Muscle of leg (tissue), 11 donors: ENCODE measurements around the gene CCDC107. TPM values are rescaled to one million over a fixed set of nuclear protein-coding genes. Genes with fewer than 3 reads are reported as not detected.

ENCODE experiments used
- DNase-seq: peaks from one replicate; pipeline ENCODE4 v3.0.0; 2013
- H3K27ac ChIP-seq: one replicate; pipeline ENCODE4 v1.5.1; 2013; ENCODE audit warnings: mild to moderate bottlenecking, low read length, control low read depth
- H3K27me3 ChIP-seq: one replicate; pipeline ENCODE4 v1.6.1; 2013; ENCODE audit warnings: low read length; ENCODE audit not compliant: control insufficient read depth, insufficient read depth
- H3K36me3 ChIP-seq: one replicate; pipeline ENCODE4 v1.6.1; 2013; ENCODE audit warnings: low read length; ENCODE audit not compliant: control insufficient read depth, insufficient read depth
- H3K4me1 ChIP-seq: one replicate; pipeline ENCODE4 v1.6.1; 2013; ENCODE audit warnings: low read length; ENCODE audit not compliant: control insufficient read depth, insufficient read depth
- H3K4me3 ChIP-seq: one replicate; pipeline ENCODE4 v1.5.1; 2013; ENCODE audit warnings: low read length, control low read depth
- H3K9me3 ChIP-seq: replicated peaks from 2 replicates; pipeline ENCODE4 v1.6.1; 2013; ENCODE audit warnings: low read depth, low read length; ENCODE audit not compliant: control insufficient read depth
- WGBS: methylation state at CpG from one replicate; pipeline ENCODE4 v1.1.5; 2013; ENCODE audit warnings: missing lambda C conversion rate; ENCODE audit not compliant: insufficient coverage; 5-methylcytosine and 5-hydroxymethylcytosine counted together
- polyA plus RNA-seq, 8 donors: library from polyadenylated mRNA; unstranded; fragments of 120-200 nt; gene quantifications; one replicate each; pipeline versions ENCODE4 v1.2.1 to v1.2.3, GENCODE V29; 2013; ENCODE audit warnings: inconsistent platforms in 1 of 8, low replicate concordance in 1 of 8; ENCODE audit not compliant: insufficient read length in 8 of 8, insufficient read depth in 1 of 8
- total RNA-seq: library from RNA; stranded (reverse); fragments of 120-200 nt; gene quantifications from one replicate; pipeline ENCODE4 v1.2.4, GENCODE V29; 2013

Gene CCDC107
- total and polyA plus RNA-seq, 9 donors: 14.4 to 23.6 (median 17.3) TPM

DNA sequence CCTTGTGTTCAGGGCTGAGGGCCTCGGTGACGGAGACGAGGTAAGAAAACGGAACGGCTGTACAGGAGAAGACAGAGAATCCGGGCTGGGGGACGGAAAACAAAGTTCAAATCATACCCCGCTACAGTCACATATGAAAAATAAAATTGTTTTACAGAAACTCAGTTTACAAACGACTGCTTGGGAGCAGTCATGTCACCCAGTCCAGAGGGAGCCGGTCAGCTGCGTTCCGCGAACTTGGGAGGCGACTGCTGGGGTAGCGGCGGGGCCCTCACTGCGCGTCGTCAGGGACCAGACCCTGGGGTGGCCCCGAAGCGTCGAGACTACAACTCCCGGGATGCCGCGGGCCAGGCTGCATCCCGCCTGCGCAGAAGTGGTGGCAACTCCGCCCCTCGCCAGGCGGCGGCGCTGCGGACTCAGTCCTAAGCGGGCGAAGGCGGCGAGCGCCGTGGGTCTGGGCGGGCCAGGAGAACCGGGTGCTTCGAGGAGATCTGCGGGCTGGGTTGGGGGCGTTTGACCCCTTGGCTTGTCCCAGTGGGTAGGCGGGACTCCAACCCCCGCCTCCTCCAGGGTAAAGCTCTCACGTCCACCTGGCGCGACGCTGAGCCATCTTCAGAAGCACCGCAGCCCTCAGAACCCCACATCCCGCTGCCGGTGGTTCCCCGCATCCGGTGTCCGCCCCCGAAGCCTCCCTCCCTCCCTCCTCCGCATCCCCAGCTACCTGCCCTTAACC, 11.4 kb upstream of the CCDC107 start:
- H3K9me3 ChIP-seq: no peaks in the 10 kb centered on the region
- peak overlapping the region; percentile 55 for H3K4me3 ChIP-seq
- no peaks in the 10 kb centered on the region for H3K27me3 ChIP-seq
- 0% methylated on average over 49 of the region's 58 CpGs for WGBS
- no peaks in the 10 kb centered on the region for H3K36me3 ChIP-seq
- H3K27ac ChIP-seq: peak overlapping the region; percentile 94
- H3K4me1 ChIP-seq: peaks cover 33% of the 10 kb centered on the region
- DNase-seq: peak; percentile 97

DNA sequence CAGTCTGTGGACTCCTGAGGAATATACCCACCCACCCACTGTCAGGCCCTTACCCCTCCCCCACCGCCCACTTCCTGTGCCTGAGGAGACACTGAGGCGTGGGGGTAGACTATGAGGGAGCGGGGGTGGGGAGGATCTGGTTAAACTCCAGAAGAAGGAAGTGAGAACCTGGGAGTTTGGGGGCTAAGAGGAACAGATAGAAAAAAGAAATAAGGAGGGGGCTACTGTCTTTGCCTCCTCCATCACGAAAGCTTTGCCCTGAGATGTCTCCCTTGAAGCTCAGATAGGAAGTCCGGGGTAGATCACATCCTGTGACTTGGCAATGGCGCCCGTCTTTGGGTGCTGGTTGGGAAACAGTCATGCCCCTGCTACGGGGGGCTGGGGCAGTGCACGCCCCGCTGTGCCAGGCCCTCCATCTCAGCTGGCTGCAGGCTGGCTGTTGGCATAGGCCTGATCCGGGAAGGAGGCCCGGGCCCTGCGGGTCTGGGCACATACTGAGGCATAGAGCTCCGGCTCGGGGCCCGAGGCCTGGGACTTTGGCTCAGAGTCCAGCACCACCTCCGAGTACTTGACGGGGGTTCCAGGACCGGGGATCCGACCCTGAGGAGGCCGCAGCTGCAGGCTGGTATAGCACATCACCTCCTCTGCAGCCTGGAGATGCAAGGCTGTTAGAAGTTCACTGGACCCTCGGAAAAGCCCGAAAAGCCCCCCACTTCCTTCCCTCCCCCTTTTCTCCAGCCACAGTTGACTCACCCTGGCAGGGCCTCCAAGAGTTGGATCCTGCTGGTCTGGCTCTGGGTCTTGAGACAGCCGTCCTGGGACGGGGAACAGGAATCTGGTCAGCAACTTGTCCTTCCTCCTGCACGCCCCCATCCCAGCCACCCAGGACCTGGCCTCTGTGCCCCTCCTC, 8.4 kb upstream of the CCDC107 start:
- H3K9me3 ChIP-seq: no peaks in the 10 kb centered on the region
- H3K4me1 ChIP-seq: peaks cover 33% of the 10 kb centered on the region
- peak; percentile 59 for DNase-seq
- no peak overlapping the region for H3K4me3 ChIP-seq
- WGBS: 49% methylated on average over 22 of the region's 26 CpGs
- no peaks in the 10 kb centered on the region for H3K27me3 ChIP-seq
- H3K27ac ChIP-seq: no peak overlapping the region
- no peaks in the 10 kb centered on the region for H3K36me3 ChIP-seq

DNA sequence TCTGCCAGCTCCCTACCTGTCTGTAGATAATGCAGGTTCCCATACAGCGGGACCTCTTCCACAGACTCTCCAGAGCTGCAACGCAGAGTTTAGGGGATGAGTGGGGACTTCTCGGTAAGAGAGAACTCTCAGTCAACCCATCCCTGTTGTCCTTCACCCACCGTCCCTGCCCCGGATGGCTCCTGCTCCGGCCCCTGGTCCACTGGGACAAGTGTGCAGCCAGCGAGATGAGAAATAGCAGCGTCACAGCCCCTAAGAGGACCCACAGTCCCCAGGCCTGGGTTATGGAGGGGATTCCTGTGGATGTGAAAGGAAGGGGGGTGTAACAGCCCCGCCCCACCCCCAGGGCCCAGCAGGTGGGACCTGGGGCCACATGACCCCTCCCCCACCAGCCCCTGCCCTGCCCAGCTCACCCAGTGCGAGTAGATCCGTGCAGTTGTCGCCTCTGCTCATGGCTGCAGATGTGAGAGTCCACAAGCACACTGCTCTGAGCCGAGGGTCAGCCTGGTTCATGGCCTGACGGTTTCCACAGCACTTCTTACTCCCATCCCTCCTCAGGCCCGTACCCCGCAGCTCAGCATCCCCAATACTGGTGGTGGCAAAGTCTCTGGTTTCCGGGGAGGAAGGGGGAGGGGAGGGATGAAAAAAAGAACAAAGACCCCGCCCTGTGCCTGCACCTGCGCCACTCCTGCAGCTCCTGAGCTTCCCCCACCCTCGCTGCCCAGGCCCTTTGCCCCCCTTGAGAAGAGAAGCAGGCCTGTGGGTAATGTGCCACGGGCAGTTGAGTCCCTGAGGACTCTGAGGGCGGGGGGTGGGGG, 7.5 kb upstream of the CCDC107 start, which contains the start of gene SIT1:
Gene SIT1, minus strand, starts transcription at position 591 of the 818 bp plus-strand sequence. Its CDS starts 78 bp downstream, at position 513.
- no peak for DNase-seq
- WGBS: 23% methylated on average over 4 of the region's 22 CpGs
- Histone ChIP-seq H3K4me1 (peaks cover 32% of the 10 kb centered on the region), H3K27me3 (no peaks in the 10 kb centered on the region), H3K36me3 (no peaks in the 10 kb centered on the region), H3K4me3 (no peak within 1 kb of the TSS), H3K27ac (no peak within 1 kb of the TSS), H3K9me3 (no peaks in the 10 kb centered on the region)

DNA sequence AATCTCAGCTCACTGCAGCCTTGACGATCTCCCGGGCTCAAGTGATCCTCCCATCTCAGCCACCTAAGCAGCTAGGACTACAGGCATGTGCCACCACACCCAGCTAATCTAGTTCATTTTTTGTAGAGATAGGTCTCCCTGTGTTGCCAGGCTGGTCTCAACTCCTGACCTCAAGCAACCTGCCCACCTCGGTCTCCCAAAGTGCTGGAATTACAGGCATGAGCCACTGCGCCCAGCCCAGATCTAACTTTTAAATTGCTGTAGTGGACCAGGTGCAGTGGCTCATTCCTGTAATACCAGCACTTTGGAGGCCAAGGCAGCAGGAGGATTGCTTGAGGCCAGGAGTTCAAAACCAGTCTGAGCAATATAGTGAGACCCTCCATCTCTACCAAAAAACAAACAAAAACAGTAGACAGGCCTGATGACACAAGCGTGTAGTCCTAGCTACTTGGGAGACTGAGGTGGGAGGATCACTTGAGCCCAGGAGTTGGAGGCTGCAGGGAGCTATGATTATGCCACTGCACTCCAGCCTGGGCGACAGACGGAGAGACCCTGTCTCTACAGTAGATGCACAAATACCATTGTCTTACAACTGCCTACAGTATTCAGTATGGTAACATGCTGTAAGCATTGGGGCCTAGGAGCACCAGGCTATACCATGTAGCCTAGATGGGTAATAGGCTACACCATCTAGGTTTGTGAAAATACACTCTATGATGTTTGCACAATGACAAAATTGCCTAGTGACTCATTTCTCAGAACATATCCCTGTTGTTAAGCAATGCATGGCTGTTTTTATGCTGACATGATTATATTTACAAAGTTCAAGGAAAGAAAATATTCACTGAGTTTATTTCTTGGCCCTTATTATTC, 5.9 kb upstream of the CCDC107 start:
- Histone ChIP-seq H3K4me3 (no peak overlapping the region), H3K9me3 (no peaks in the 10 kb centered on the region), H3K36me3 (no peaks in the 10 kb centered on the region), H3K4me1 (peaks cover 28% of the 10 kb centered on the region), H3K27me3 (no peaks in the 10 kb centered on the region), H3K27ac (no peak overlapping the region)
- WGBS: 86% methylated on average over 4 of the region's 7 CpGs
- no peak for DNase-seq

DNA sequence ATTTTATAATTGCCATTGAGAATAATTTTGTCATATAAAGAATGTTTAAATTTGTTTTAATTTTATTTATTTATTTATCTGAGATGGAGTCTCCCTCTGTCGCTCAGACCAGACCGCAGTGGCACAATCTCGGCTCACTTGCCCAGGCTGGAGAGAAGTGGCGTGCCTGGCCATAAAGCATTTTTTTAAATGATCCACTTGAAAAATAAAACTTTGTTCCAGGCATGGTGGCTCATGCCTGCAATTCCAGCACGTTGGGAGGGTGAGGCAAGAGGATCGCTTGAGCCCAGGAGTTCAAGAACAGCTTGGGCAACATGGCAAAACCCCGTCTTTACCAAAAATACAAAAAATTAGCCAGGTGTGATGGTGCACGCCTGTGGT, 5.3 kb upstream of the CCDC107 start:
- H3K4me3 ChIP-seq: no peak overlapping the region
- H3K36me3 ChIP-seq: no peaks in the 10 kb centered on the region
- no peak for DNase-seq
- H3K9me3 ChIP-seq: no peaks in the 10 kb centered on the region
- H3K27ac ChIP-seq: no peak overlapping the region
- H3K4me1 ChIP-seq: peaks cover 29% of the 10 kb centered on the region
- H3K27me3 ChIP-seq: no peaks in the 10 kb centered on the region
- WGBS: 79% methylated on average over 2 of the region's 8 CpGs

DNA sequence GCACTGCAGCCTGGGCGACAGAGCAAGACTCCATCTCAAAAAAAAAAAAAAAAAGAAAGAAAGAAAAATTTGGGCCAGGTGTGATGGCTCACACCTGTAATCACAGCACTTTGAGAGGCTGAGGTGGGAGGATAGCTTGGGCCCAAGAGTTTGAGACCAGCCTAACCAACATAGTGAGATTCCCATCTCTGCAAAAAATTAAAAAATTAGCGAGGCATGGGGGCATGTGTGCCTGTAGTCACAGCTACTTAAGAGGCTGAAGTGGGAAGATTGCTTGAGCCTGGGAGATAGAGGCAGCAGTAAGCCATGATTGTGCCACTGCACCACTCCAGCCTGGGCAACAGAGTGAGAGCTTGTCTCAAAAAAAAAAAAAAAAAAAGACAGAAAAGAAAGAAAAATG, 4.5 kb upstream of the CCDC107 start:
- no CpG with 5 or more reads among the region's 2 CpGs for WGBS
- Histone ChIP-seq H3K9me3 (no peaks in the 10 kb centered on the region), H3K4me3 (no peak overlapping the region), H3K36me3 (no peaks in the 10 kb centered on the region), H3K4me1 (peaks cover 26% of the 10 kb centered on the region), H3K27me3 (no peaks in the 10 kb centered on the region), H3K27ac (no peak overlapping the region)
- DNase-seq: no peak

DNA sequence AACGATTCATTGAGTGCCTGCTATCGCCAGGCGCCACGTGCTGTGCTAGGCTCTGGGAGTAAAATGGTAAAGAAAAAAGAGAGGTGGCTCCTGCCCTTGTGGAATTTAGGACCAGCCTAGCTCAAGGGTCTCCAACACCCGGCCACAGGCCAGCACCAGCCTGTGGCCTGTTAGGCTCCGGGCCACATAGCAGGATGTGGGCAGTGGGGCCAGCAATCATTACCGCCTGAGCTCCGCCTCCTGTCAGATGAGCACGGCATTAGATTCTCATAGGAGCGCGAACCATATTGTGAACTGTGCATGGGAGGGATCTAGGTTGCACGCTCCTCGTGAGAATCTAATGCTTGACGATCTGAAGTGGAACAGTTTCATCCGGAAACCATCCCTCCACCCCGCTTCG, 1.7 kb upstream of the CCDC107 start:
- H3K27me3 ChIP-seq: no peaks in the 10 kb centered on the region
- H3K27ac ChIP-seq: no peak overlapping the region
- DNase-seq: no peak
- peaks cover 14% of the 10 kb centered on the region for H3K36me3 ChIP-seq
- WGBS: 70% methylated on average over 11 of the region's 17 CpGs
- H3K4me3 ChIP-seq: no peak overlapping the region
- no peaks in the 10 kb centered on the region for H3K9me3 ChIP-seq
- H3K4me1 ChIP-seq: peaks cover 32% of the 10 kb centered on the region

DNA sequence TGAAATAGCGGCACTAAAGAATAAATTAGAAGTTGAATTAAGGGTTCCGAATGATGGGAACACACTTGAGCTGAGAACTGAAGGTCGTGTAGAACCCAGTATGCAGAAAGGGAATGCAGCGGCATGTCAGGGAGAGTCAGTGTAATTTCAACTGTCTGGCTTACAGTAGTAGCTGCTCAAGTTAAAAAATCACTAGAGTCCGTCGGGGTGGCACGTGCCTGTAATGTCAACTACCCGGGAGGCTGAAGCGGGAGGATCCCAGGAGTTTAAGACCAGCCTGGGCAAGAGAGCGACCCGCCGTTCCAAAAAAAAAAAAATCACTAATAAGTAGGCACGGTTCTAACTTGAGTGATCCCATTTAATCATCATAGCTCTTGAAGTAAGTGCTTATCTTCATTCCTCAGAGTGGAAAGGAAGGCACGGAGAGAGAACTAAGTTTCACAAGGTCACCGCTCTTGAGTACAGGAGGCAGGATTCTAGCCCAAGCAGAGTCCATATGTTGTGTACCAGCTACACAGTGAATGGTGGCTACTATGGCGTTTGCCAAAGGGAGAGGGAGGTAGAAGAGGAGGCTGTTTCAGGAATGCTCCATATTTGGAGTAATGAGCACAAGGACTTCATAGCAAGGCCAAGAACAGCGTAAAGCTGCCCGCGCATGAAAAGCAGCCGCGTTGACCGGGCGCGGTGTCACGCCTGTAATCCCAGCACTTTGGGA, 1.1 kb upstream of the CCDC107 start:
- DNase-seq: peak; percentile 71
- WGBS: 33% methylated on average over 18 of the region's 25 CpGs
- H3K4me1 ChIP-seq: peaks cover 39% of the 10 kb centered on the region

More for the DNA sequence above, 1.1 kb upstream of the CCDC107 start:
- H3K27ac ChIP-seq: peak overlapping the region; percentile 100
- H3K36me3 ChIP-seq: peaks cover 20% of the 10 kb centered on the region
- peak overlapping the region; percentile 58 for H3K4me3 ChIP-seq
- no peaks in the 10 kb centered on the region for H3K27me3 ChIP-seq
- no peaks in the 10 kb centered on the region for H3K9me3 ChIP-seq
